GM12891 (cell line): ENCODE results near the gene ZNF236.

Experiments
- PAX5 ChIP-seq: IDR thresholded peaks from 2 replicates; pipeline ENCODE4 v1.6.1; 2011; ENCODE audit warnings: low read length, moderate library complexity, mild to moderate bottlenecking; ENCODE audit not compliant: insufficient read depth, severe bottlenecking
- POLR2A ChIP-seq: IDR thresholded peaks from 2 replicates; pipeline ENCODE4 v1.6.1; 2011; ENCODE audit warnings: low read depth, low read length, control low read depth
- POLR2AphosphoS5 ChIP-seq: IDR thresholded peaks from 2 replicates; pipeline ENCODE4 v1.6.1; 2011; ENCODE audit warnings: low read depth, low read length, control low read depth

GRCh38 chr18:77015771-77016710, 193.7 kb downstream of the ZNF236 start:
- TF ChIP-seq POLR2AphosphoS5 = no peak
- no peak for TF ChIP-seq POLR2A
- no peak for TF ChIP-seq PAX5
